Mucosa of descending colon (tissue), 3 donors: ENCODE results near the gene CARMIL1. TPM values are rescaled to one million over a fixed set of nuclear protein-coding genes. Genes with fewer than 3 reads are reported as not detected.

Experiments
- ATAC-seq: fragments of 200-7000 bp; cut with Tn5 transposase; one replicate; pipeline ENCODE4 v1.9.1; 2020; ENCODE audit warnings: mild to moderate bottlenecking, moderate library complexity
- DNase-seq, 3 donors: peaks; one replicate each; pipeline ENCODE4 v3.0.0-alpha.2; 2020
- H3K36me3 ChIP-seq: fragments of 200-600 bp; one replicate; pipeline ENCODE4 v1.8.0; 2021; ENCODE audit warnings: low read depth, mild to moderate bottlenecking
- H3K4me1 ChIP-seq: fragments of 200-600 bp; one replicate; pipeline ENCODE4 v1.8.0; 2021; ENCODE audit warnings: low read depth, mild to moderate bottlenecking
- H3K4me3 ChIP-seq: fragments of 200-600 bp; one replicate; pipeline ENCODE4 v1.8.0; 2021; ENCODE audit warnings: mild to moderate bottlenecking
- H3K9me3 ChIP-seq: fragments of 200-600 bp; one replicate; pipeline ENCODE4 v1.8.0; 2021; ENCODE audit warnings: mild to moderate bottlenecking
- intact Hi-C, 2 donors: fragments of 100-400 bp; cut with DNase I in 1 of 2; cut with micrococcal nuclease in 1 of 2; formaldehyde crosslinking; loops; one replicate each; pipeline versions ENCODE4 v1.11.0 to v1.11.1; 2022; cut with DNase I, micrococcal nuclease
- total RNA-seq, 3 donors: library from RNA; stranded (reverse); fragmentation: NEBNext Ultra II Directional in 2 of 3; extraction: Animal tissue kit (Norgen Biotek cat#: 25700) in 2 of 3; gene quantifications; one replicate each; pipeline versions ENCODE4 v1.2.1 to v1.2.4, GENCODE V29; 2021 to 2023
- TF ChIP-seq, protein P1 (sequence below): fragments of 200-600 bp; IDR thresholded peaks from one replicate; pipeline ENCODE4 v1.8.0; 2022; ENCODE audit warnings: antibody characterized with exemption, mild to moderate bottlenecking
- donor health status: DM: no; HTN: no; CAD: no; lungs with moderate emphysema.
- donor health status: DM: no; HTN: no; CAD: no.
- donor health status: DM: no; HTN: yes; CAD: no.

The CARMIL1 gene
- total RNA-seq, 3 donors from 2014 or later = 21.8 to 61.0 (median 44.8) TPM

DNA sequence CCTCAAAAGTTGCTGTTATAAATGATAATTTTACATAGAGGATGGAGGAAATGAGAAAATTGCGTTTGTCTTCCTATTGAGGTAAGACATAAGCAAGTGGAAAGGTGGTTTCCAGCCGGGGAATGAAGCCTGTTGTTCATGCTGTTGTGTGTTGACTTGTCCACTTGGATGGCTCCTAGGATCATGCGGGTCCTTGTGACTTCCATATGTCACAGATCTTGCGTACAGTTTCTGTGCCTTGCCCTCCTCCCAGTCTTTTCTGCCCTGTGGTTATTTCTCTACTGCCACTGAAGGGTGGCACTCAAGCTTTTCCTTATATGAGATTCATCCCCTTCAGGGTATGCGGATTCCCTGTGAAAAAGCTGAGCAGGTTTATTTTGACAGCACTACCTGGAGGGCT lies 116.6 kb downstream of the CARMIL1 start:
- H3K4me3 ChIP-seq = no peak overlapping the region
- DNase-seq = no peak
- H3K4me1 ChIP-seq = no peaks in the 10 kb centered on the region
- H3K9me3 ChIP-seq = no peaks in the 10 kb centered on the region
- no peaks in the 10 kb centered on the region for H3K36me3 ChIP-seq
- no peak for ATAC-seq
- TF ChIP-seq, protein P1, sequence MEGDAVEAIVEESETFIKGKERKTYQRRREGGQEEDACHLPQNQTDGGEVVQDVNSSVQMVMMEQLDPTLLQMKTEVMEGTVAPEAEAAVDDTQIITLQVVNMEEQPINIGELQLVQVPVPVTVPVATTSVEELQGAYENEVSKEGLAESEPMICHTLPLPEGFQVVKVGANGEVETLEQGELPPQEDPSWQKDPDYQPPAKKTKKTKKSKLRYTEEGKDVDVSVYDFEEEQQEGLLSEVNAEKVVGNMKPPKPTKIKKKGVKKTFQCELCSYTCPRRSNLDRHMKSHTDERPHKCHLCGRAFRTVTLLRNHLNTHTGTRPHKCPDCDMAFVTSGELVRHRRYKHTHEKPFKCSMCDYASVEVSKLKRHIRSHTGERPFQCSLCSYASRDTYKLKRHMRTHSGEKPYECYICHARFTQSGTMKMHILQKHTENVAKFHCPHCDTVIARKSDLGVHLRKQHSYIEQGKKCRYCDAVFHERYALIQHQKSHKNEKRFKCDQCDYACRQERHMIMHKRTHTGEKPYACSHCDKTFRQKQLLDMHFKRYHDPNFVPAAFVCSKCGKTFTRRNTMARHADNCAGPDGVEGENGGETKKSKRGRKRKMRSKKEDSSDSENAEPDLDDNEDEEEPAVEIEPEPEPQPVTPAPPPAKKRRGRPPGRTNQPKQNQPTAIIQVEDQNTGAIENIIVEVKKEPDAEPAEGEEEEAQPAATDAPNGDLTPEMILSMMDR = no peak
- intact Hi-C loops = no loop called here

DNA sequence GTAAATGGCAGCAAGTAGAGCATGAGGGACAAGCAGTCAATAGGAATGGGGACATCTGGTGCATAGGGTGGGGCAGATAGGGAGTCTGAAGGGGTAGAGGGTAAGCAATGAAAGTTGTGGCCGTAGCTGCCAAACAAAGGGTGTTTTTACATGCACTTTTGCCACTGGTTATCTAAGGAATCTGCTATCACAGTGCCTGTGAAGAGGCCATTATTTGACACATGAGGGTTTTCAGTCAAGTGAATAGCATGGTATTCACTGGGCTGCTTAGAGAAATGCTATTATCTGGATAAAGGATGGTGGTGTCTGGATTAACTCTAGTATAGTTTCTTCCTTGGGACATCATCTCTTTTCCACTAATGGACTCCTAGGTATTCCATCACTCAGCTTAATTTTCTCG lies 118.2 kb downstream of the CARMIL1 start:
- no peaks in the 10 kb centered on the region for H3K9me3 ChIP-seq
- no peak overlapping the region for H3K4me3 ChIP-seq
- ATAC-seq = no peak
- no peaks in the 10 kb centered on the region for H3K4me1 ChIP-seq
- no peaks in the 10 kb centered on the region for H3K36me3 ChIP-seq
- DNase-seq = no peak
- TF ChIP-seq, protein P1 = no peak
- intact Hi-C loops = no loop called here

DNA sequence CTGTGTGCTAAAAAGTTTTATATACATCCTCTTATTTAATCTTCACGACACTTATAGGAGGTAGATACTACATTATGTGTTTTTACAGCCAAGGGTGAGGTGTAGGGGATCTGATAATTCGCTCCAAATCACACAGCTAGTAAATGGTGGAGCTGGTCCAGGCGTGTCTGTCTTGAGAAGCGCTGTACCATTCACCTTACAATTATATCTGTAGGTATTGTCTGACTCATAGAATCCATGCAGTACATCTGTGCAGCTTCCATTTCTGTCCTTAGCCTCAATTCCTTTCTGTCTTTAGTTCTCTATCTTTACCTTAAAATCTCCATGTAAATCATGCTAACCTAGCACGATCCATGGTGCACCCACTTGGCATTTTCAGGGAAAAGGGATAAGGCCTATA lies 120.7 kb downstream of the CARMIL1 start:
- intact Hi-C loops = no loop called here
- Histone ChIP-seq H3K4me1 (no peaks in the 10 kb centered on the region), H3K4me3 (no peak overlapping the region), H3K36me3 (no peaks in the 10 kb centered on the region), H3K9me3 (no peaks in the 10 kb centered on the region)
- TF ChIP-seq, protein P1 = no peak
- DNase-seq = no peak
- ATAC-seq = no peak

DNA sequence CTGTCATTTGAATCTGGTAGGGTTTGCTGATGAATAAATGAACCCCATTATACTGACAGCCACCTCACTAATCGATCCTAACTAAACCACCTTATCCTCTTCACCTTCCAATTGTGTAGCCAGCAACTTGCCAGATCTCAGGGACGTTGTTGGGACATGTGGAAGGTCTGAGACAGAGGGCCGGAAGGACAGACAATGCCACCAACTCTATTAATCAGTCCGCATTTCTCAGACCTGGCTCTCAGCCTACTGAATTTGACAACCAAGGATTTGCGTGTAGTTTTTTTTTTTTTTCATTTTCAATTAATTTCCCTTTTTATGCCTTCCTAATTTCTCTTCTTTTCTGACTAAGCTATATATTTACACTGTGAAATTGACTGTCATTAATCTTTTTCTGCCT lies 122.5 kb downstream of the CARMIL1 start:
- TF ChIP-seq, protein P1 = no peak
- Histone ChIP-seq H3K4me1 (peaks cover 9% of the 10 kb centered on the region), H3K9me3 (no peaks in the 10 kb centered on the region), H3K4me3 (no peak overlapping the region), H3K36me3 (no peaks in the 10 kb centered on the region)
- ATAC-seq (no peak), DNase-seq (no peak)
- intact Hi-C loops = no loop called here

DNA sequence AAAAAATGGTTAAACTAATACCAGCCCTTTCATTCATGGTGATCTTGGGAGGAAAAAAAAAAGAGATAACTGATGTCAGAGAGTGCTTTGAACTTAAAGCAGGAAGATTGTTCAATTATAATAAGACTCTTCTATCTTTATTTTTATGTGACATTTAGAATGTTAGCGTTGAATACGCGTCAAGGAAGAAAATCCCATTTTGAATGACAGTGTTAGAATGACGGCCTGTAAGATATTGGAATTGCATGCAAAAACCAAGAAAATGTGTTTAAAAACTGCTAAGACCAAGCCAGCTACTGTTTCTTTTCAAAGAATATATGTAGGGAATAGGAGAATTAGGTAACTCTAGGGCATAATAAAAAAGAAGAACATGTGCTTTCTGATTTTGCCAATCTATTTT lies 123.0 kb downstream of the CARMIL1 start:
- no peaks in the 10 kb centered on the region for H3K36me3 ChIP-seq
- no peaks in the 10 kb centered on the region for H3K9me3 ChIP-seq
- H3K4me1 ChIP-seq = peaks cover 9% of the 10 kb centered on the region
- TF ChIP-seq, protein P1 = no peak
- DNase-seq (no peak), ATAC-seq (no peak)
- intact Hi-C loops = no loop called here
- H3K4me3 ChIP-seq = no peak overlapping the region

DNA sequence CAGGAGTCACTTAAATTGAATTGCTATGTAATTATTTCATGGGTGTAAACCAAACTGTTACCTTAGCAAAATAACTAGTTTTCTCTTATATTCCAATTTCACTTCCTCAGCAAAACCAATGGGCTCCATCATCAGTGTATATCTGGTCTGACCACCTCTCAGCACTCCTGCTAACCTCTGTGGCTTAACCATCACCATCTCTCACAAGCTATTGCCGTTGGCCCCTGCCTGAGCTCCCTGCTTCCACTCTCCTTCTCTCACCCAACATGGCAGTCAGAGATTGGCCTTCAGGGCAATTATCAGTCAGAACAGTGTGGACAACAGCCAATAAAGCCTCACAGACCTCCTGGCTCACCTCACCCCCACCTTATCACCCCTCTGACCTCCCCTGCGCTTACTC lies 124.0 kb downstream of the CARMIL1 start:
- DNase-seq = no peak
- intact Hi-C loops = no loop called here
- Histone ChIP-seq H3K4me1 (peaks cover 9% of the 10 kb centered on the region), H3K4me3 (no peak overlapping the region), H3K36me3 (no peaks in the 10 kb centered on the region), H3K9me3 (no peaks in the 10 kb centered on the region)
- TF ChIP-seq, protein P1 = no peak
- no peak for ATAC-seq
